ENCODE results near the gene DCAF11. TPM values are rescaled to one million over a fixed set of nuclear protein-coding genes. Genes with fewer than 3 reads are reported as not detected.

DCAF11 gene
- total and polyA plus RNA-seq, 2 of the 13 experiments (the other 11 are each of a cell fraction or from before 2014, with no cell fraction given) = 150 to 257 TPM

- TF ChIP-seq ZBTB10 (CRISPR knock-in tag; IDR thresholded peaks at IDR 0.05; ENCODE audit: borderline replicate concordance) (no peak), IRF1 (CRISPR knock-in tag; IDR thresholded peaks at IDR 0.05; ENCODE audit: low read depth) (no peak), TCF7 (IDR thresholded peaks at IDR 0.05; ENCODE audit: low read depth) (no peak), ZNF790 (CRISPR knock-in tag; IDR thresholded peaks at IDR 0.05; ENCODE audit: borderline replicate concordance) (no peak), ZNF782 (CRISPR knock-in tag; IDR thresholded peaks at IDR 0.05; ENCODE audit: borderline replicate concordance) (no peak), ONECUT2 (CRISPR knock-in tag; IDR thresholded peaks at IDR 0.05) (no peak), NFIC (IDR thresholded peaks at IDR 0.05; ENCODE audit: low read length) (no peak), FLYWCH1 (CRISPR knock-in tag; IDR thresholded peaks at IDR 0.05) (no peak), MLXIP (CRISPR knock-in tag; IDR thresholded peaks at IDR 0.05; ENCODE audit: borderline replicate concordance) (no peak), ZNF562 (CRISPR knock-in tag; IDR thresholded peaks at IDR 0.05; ENCODE audit: borderline replicate concordance) (no peak), ZNF792 (CRISPR knock-in tag; IDR thresholded peaks at IDR 0.05) (no peak), ZNF678 (CRISPR knock-in tag; IDR thresholded peaks at IDR 0.05) (no peak), RFXAP (CRISPR knock-in tag; IDR thresholded peaks at IDR 0.05; ENCODE audit: borderline replicate concordance) (no peak)
- TF ChIP-seq, protein P1, sequence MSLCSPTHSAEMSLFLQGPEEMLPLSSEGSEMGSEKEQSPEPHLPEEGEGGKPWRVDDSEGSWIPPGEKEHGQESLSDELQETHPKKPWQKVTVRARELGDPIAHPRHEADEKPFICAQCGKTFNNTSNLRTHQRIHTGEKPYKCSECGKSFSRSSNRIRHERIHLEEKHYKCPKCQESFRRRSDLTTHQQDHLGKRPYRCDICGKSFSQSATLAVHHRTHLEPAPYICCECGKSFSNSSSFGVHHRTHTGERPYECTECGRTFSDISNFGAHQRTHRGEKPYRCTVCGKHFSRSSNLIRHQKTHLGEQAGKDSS (CRISPR knock-in tag; IDR thresholded peaks at IDR 0.05; ENCODE audit: borderline replicate concordance, low read depth) = no peak; the same call in 1 of the 2 replicates
- TF ChIP-seq, protein P2, sequence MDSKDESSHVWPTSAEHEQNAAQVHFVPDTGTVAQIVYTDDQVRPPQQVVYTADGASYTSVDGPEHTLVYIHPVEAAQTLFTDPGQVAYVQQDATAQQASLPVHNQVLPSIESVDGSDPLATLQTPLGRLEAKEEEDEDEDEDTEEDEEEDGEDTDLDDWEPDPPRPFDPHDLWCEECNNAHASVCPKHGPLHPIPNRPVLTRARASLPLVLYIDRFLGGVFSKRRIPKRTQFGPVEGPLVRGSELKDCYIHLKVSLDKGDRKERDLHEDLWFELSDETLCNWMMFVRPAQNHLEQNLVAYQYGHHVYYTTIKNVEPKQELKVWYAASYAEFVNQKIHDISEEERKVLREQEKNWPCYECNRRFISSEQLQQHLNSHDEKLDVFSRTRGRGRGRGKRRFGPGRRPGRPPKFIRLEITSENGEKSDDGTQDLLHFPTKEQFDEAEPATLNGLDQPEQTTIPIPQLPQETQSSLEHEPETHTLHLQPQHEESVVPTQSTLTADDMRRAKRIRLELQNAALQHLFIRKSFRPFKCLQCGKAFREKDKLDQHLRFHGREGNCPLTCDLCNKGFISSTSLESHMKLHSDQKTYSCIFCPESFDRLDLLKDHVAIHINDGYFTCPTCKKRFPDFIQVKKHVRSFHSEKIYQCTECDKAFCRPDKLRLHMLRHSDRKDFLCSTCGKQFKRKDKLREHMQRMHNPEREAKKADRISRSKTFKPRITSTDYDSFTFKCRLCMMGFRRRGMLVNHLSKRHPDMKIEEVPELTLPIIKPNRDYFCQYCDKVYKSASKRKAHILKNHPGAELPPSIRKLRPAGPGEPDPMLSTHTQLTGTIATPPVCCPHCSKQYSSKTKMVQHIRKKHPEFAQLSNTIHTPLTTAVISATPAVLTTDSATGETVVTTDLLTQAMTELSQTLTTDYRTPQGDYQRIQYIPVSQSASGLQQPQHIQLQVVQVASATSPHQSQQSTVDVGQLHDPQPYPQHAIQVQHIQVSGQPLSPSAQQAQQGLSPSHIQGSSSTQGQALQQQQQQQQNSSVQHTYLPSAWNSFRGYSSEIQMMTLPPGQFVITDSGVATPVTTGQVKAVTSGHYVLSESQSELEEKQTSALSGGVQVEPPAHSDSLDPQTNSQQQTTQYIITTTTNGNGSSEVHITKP (CRISPR knock-in tag; IDR thresholded peaks at IDR 0.05; ENCODE audit: low read depth) = no peak
Observed at GRCh38 chr14:24135584-24135833, 20.9 kb downstream of the DCAF11 start (continued).
